WTC11 (cell line): Measurements from ENCODE around the gene ALCAM.

Experiments
- CTCF ChIP-seq: fragments of 200-600 bp; IDR thresholded peaks from 2 replicates; pipeline ENCODE4 v1.8.0; 2022; ENCODE audit warnings: antibody characterized with exemption
- E2F1 ChIP-seq: sonication (generic); formaldehyde crosslinking; IDR thresholded peaks from 2 replicates; pipeline ENCODE4 v1.8.0; 2022; ENCODE audit warnings: mild to moderate bottlenecking, missing genetic modification reagents
- FOXP1 ChIP-seq: sonication (generic); formaldehyde crosslinking; IDR thresholded peaks from 2 replicates; pipeline ENCODE4 v1.8.0; 2022; ENCODE audit warnings: missing genetic modification reagents, mild to moderate bottlenecking, moderate library complexity, borderline replicate concordance
- JUN ChIP-seq: sonication (generic); formaldehyde crosslinking; IDR thresholded peaks from 2 replicates; pipeline ENCODE4 v1.8.0; 2023; ENCODE audit warnings: mild to moderate bottlenecking, missing genetic modification reagents
- NR2C2 ChIP-seq: sonication (generic); formaldehyde crosslinking; IDR thresholded peaks from 2 replicates; pipeline ENCODE4 v1.8.0; 2022; ENCODE audit warnings: mild to moderate bottlenecking, missing genetic modification reagents
- PRDM15 ChIP-seq: sonication (generic); formaldehyde crosslinking; IDR thresholded peaks from 2 replicates; pipeline ENCODE4 v1.8.0; 2022; ENCODE audit warnings: missing genetic modification reagents
- RORB ChIP-seq: fragments of 250-450 bp; sonication (Bioruptor Pico); IDR thresholded peaks from 2 replicates; pipeline ENCODE4 v1.9.0; 2021; ENCODE audit warnings: mild to moderate bottlenecking
- USF1 ChIP-seq: sonication (generic); formaldehyde crosslinking; IDR thresholded peaks from 2 replicates; pipeline ENCODE4 v1.8.0; 2022; ENCODE audit warnings: mild to moderate bottlenecking, missing genetic modification reagents
- ZNF425 ChIP-seq: fragments of 250-450 bp; sonication (Bioruptor Pico); conservative IDR thresholded peaks from 2 replicates; pipeline ENCODE4 v1.9.0; 2021; ENCODE audit warnings: mild to moderate bottlenecking
- ZNF671 ChIP-seq: fragments of 250-450 bp; sonication (Bioruptor Pico); IDR thresholded peaks from 2 replicates; pipeline ENCODE4 v1.8.0; 2021; ENCODE audit warnings: mild to moderate bottlenecking
- ZSCAN18 ChIP-seq: fragments of 250-450 bp; sonication (Bioruptor Pico); IDR thresholded peaks from 2 replicates; pipeline ENCODE4 v2.1.2; 2022; ENCODE audit warnings: mild to moderate bottlenecking, moderate library complexity

GRCh38 chr3:105401691-105402149, 35.0 kb downstream of the ALCAM start:
- TF ChIP-seq USF1 = no peak
- no peak for TF ChIP-seq PRDM15 (CRISPR knock-in tag)
- no peak for TF ChIP-seq ZNF425 (CRISPR knock-in tag)
- TF ChIP-seq FOXP1 (CRISPR knock-in tag) = no peak
- TF ChIP-seq RORB (CRISPR knock-in tag) = no peak
- no peak for TF ChIP-seq CTCF
- no peak for TF ChIP-seq JUN
- no peak for TF ChIP-seq NR2C2 (CRISPR knock-in tag)
- no peak for TF ChIP-seq ZNF671 (CRISPR knock-in tag)
- TF ChIP-seq ZSCAN18 = no peak
- TF ChIP-seq E2F1 = no peak
